Measurements from ENCODE around the gene ZNF599.

ZNF599 gene

DNA sequence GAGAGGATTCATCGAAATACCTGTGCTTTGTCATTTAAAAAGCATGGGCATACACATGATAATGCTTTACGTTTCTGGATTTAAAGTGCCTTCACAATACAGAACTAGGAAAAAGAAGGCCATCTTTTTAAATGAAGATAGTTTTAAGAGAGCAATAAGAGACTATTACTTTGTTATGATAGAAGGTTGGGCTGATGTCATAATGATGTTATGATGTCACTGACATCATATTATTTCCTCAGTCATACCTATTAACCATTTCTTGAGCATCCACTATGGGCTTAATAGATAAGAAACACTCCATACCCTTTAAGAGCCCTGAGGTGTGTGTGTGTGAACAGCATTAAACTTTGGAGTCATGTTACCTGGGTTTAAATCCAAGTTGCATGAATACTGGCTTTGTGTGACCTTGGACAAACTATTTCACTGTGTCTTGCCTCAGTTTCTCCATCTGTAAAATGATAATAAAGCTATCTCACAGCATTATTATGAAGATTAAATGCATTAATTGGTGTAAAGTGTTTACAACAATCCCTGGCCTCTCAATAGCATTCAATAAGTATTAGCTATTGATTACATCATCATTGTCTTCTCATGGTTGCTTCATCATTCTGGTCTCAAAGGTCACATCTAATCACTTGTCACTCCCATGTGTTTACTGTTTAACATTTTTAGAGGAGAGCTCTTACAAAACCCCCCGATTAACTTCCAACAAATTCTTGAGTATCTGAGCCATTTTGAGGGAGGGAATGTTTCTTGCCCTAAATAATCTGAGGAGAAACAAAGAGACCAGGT lies 27.9 kb downstream of the ZNF599 start:
- DNase-seq (ENCODE audit: low read depth), result no peak

GRCh38 chr19:34734537-34735103 lies 38.4 kb downstream of the ZNF599 start:
- DNase-seq (ENCODE audit: low read depth), result no peak

GRCh38 chr19:34733746-34734536 lies 39.1 kb downstream of the ZNF599 start, which contains the start of gene ZNF181:
Gene ZNF181 (plus strand): TSS chr19:34734243. CDS start chr19:34735038, 795 bp downstream.
- peak; percentile 57 for DNase-seq (ENCODE audit: low read depth)

DNA sequence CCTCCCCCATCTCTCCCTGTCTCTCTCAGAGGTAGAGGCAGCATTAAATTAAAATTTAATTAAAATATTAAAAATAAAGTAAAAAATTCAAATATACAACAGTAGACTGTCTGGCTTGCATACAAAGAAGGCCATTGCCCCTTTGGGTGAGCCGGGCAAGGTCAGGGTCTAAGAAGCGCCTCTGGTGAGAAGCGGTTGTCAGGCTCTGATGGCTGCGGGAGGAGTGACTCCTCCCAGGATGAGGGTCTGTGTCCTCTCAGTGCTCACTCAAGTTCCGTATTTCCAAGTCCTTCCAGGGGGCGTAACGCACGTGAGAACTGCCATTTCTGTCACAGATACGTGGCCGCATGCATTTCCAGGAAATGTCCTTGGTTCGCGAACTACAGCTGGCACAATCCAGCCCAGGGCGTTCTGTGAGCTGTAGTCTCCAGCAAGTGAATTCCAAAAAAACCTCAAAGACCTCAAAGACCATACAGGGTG lies 39.7 kb downstream of the ZNF599 start:
- peak; percentile 2 for DNase-seq (ENCODE audit: low read depth)

DNA sequence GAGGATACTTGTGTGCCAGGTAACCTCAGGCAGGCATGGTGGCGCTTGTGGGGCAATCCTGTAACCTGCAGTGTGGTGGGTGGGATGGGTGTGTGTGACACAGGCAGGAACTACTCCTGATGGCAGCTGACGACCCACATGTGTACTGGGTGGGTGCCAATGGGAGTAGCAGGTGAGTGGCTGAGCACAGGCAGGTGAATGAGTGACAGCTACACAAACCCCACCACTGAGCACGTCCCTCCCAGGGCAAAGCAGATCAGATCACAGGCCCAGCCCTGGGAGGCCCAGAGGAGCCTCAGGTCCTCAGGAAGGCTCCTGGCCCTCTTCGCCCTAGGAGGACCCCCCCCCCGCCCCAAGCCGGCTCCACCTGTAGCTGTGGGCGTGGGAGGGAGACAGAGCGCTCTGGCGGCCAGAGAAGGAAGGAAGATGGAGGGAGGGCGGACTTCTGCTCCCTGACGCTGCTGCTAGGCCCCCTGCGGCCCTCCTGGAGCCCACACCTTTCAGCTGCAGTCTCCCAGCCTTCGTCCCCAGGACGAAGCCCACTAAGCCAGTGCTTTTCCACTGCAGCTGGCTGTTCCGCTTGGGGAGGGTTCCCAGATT lies 40.3 kb downstream of the ZNF599 start:
- DNase-seq (ENCODE audit: low read depth), result no peak

DNA sequence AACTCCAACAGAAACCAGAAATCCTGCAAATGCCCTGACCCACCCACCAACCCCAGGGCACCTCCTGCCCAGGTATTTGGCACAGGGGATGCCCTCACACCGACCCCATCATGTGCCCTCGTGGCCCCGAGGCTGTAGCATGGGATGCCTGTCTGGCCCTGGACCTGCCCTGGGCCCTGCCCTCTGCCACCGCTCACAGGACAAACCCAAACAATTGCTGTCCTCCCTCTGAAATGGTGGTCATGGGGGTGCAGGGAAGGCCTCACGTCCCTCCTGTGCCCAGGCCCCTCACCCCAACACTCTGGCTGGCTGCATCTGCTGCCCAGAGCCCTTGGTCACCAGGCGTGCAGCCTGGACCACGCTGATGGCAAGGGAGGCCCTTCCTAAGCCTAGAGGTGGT lies 41.1 kb downstream of the ZNF599 start:
- no peak for DNase-seq (ENCODE audit: low read depth)

- no peak for DNase-seq (ENCODE audit: low read depth)
Measured at GRCh38 chr19:34731019-34731829, 41.8 kb downstream of the ZNF599 start.

GRCh38 chr19:34725400-34725799 lies 47.6 kb downstream of the ZNF599 start:
- no peak for DNase-seq (ENCODE audit: low read depth)

- DNase-seq (ENCODE audit: low read depth), result no peak
Measured at GRCh38 chr19:34722353-34722752, 50.7 kb downstream of the ZNF599 start.

DNA sequence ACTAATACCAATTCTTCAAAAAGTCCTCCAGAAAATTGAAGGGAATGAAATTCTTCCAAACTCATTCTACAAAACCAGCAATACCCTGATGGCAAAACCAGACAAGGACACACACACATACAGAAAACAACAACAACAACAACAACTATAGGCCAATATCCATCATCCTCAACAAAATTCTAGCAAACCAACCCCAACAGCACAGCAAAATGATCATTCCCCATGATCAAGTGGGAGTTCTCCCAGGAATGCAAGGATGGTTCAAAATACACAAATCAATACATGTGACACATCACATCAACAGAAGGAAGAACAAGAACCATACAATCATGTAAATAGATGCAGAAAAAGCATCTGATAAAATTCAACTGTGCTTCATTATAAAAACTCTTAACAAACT lies 57.7 kb downstream of the ZNF599 start:
- no peak for DNase-seq (ENCODE audit: low read depth)

DNA sequence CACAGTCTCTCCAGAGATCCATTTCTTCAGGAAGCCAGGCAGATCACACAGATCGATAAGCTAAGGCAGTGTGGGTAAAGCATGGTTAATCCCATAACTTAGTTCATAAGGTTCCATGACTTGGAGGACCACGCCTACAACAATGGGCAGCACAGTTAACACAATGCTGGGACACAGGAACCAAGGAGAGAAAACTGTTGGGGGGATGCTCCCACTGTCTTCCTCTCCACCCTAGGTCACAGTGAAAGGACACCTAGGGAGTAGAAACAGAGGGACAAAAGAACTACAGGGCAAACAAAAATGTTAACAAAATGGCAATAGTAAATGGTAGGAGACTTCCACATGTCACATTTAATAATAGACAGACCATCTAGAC lies 59.8 kb downstream of the ZNF599 start:
- no peak for DNase-seq (ENCODE audit: low read depth)

DNA sequence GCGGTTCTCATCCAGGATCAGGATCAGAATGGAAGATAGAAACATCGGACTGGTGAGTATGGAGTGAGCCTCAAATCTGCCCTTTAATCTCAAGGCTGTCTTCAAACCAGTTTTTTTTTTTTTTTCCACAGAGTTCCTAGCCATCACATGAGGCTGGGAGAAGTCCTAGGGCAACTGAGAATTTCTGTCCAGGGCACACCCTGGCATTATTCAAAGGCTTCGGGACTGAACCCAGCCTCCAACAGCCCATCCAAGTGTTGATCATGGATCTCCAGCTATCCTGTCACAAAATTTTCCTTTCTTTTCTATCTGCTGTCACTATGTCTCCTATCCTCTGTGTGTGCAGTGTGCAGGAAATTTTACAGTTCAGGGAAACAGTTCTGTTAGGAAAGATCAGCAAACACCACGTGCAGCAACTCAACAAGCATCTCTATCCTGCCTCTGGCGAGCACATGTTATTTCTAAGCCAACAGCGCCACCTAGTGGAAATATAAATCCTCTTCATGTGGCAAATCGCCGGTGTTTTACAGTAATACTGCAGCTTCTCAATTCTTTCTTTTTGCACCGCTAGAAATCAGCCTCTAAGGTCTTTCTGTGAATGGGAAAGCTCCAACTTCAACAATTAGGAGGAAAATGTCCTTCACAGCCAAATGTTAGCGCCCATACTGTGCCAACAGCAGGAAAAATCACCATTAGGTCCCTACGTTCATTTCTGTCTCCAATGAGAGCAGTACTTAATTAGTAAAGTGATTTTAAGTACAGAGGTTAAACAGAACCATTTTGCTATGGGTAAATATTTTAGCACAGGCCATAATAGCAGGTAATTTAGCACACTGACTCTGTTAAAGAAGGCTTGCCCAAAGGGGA lies 60.4 kb downstream of the ZNF599 start:
- DNase-seq (ENCODE audit: low read depth), result peak; percentile 19

DNA sequence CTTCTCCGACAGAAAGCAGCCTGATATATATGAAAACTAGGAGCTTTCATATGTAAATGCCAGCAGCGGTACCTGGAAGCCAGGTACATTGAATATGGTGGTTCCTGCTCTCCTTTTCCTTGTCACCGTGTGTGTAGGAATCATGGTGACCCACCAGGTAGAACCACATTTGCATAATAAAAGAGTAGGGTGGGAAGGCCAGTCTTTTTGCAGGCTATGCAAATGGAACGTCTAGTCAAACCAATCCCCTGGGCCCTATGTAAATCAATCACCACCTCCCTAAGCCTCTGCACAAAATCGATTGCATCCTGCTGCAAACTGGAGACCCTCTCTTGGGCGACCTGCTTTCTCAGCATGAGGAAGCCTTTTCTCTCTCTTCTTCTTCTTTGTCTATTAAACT lies 61.1 kb downstream of the ZNF599 start:
- no peak for DNase-seq (ENCODE audit: low read depth)

All from activated T-helper 1 cell treated with Interleukin-2 at 50 U/mL for 16 hours (primary cell).